Measurements from ENCODE around the gene IGF2R.

IGF2R gene

GRCh38 chr6:160078883-160079685 lies 110.2 kb downstream of the IGF2R start:
- H3K9me3 ChIP-seq (ENCODE audit: control insufficient read depth, low read length): no peaks in the 10 kb centered on the region

GRCh38 chr6:160079686-160080043 lies 110.8 kb downstream of the IGF2R start:
- Histone ChIP-seq H3K27me3 (replicated peaks; ENCODE audit: control insufficient read depth, insufficient read depth, low read length, poor library complexity, severe bottlenecking) (no peaks in the 10 kb centered on the region), H3K36me3 (ENCODE audit: control insufficient read depth, insufficient read depth, low read length) (peaks cover 51% of the 10 kb centered on the region), H3K4me3 (ENCODE audit: insufficient read depth, low read depth, low read length, poor library complexity, severe bottlenecking) (no peak overlapping the region), H3K27ac (ENCODE audit: insufficient read depth, low read length, poor library complexity, severe bottlenecking) (no peak overlapping the region), H3K4me1 (ENCODE audit: control insufficient read depth, insufficient read depth, low read length, poor library complexity, severe bottlenecking) (no peaks in the 10 kb centered on the region), H3K9me3 (ENCODE audit: control insufficient read depth, low read length) (no peaks in the 10 kb centered on the region)
- no peak for DNase-seq

More at GRCh38 chr6:160078883-160079685, 110.2 kb downstream of the IGF2R start:
- Histone ChIP-seq H3K27ac (ENCODE audit: insufficient read depth, low read length, poor library complexity, severe bottlenecking) (no peak overlapping the region), H3K27me3 (replicated peaks; ENCODE audit: control insufficient read depth, insufficient read depth, low read length, poor library complexity, severe bottlenecking) (no peaks in the 10 kb centered on the region), H3K4me3 (ENCODE audit: insufficient read depth, low read depth, low read length, poor library complexity, severe bottlenecking) (no peak overlapping the region), H3K36me3 (ENCODE audit: control insufficient read depth, insufficient read depth, low read length) (peaks cover 50% of the 10 kb centered on the region), H3K4me1 (ENCODE audit: control insufficient read depth, insufficient read depth, low read length, poor library complexity, severe bottlenecking) (no peaks in the 10 kb centered on the region)
- DNase-seq: no peak

GRCh38 chr6:160080097-160080496 lies 111.2 kb downstream of the IGF2R start:
- no peaks in the 10 kb centered on the region for H3K9me3 ChIP-seq (ENCODE audit: control insufficient read depth, low read length)
- H3K27me3 ChIP-seq (replicated peaks; ENCODE audit: control insufficient read depth, insufficient read depth, low read length, poor library complexity, severe bottlenecking): no peaks in the 10 kb centered on the region
- no peak overlapping the region for H3K4me3 ChIP-seq (ENCODE audit: insufficient read depth, low read depth, low read length, poor library complexity, severe bottlenecking)
- peaks cover 55% of the 10 kb centered on the region for H3K36me3 ChIP-seq (ENCODE audit: control insufficient read depth, insufficient read depth, low read length)
- no peak for DNase-seq
- no peak overlapping the region for H3K27ac ChIP-seq (ENCODE audit: insufficient read depth, low read length, poor library complexity, severe bottlenecking)
- H3K4me1 ChIP-seq (ENCODE audit: control insufficient read depth, insufficient read depth, low read length, poor library complexity, severe bottlenecking): no peaks in the 10 kb centered on the region

- peaks cover 67% of the 10 kb centered on the region for H3K36me3 ChIP-seq (ENCODE audit: control insufficient read depth, insufficient read depth, low read length)
- H3K4me3 ChIP-seq (ENCODE audit: insufficient read depth, low read depth, low read length, poor library complexity, severe bottlenecking): no peak overlapping the region
- H3K4me1 ChIP-seq (ENCODE audit: control insufficient read depth, insufficient read depth, low read length, poor library complexity, severe bottlenecking): no peaks in the 10 kb centered on the region
- H3K9me3 ChIP-seq (ENCODE audit: control insufficient read depth, low read length): no peaks in the 10 kb centered on the region
- H3K27me3 ChIP-seq (replicated peaks; ENCODE audit: control insufficient read depth, insufficient read depth, low read length, poor library complexity, severe bottlenecking): no peaks in the 10 kb centered on the region
- no peak for DNase-seq
- no peak overlapping the region for H3K27ac ChIP-seq (ENCODE audit: insufficient read depth, low read length, poor library complexity, severe bottlenecking)
Measured at GRCh38 chr6:160081398-160081797, 112.5 kb downstream of the IGF2R start.

GRCh38 chr6:160082627-160083026 lies 113.7 kb downstream of the IGF2R start:
- Histone ChIP-seq H3K9me3 (ENCODE audit: control insufficient read depth, low read length) (no peaks in the 10 kb centered on the region), H3K4me1 (ENCODE audit: control insufficient read depth, insufficient read depth, low read length, poor library complexity, severe bottlenecking) (no peaks in the 10 kb centered on the region), H3K27ac (ENCODE audit: insufficient read depth, low read length, poor library complexity, severe bottlenecking) (no peak overlapping the region), H3K36me3 (ENCODE audit: control insufficient read depth, insufficient read depth, low read length) (peaks cover 71% of the 10 kb centered on the region), H3K27me3 (replicated peaks; ENCODE audit: control insufficient read depth, insufficient read depth, low read length, poor library complexity, severe bottlenecking) (no peaks in the 10 kb centered on the region), H3K4me3 (ENCODE audit: insufficient read depth, low read depth, low read length, poor library complexity, severe bottlenecking) (no peak overlapping the region)
- no peak for DNase-seq

DNA sequence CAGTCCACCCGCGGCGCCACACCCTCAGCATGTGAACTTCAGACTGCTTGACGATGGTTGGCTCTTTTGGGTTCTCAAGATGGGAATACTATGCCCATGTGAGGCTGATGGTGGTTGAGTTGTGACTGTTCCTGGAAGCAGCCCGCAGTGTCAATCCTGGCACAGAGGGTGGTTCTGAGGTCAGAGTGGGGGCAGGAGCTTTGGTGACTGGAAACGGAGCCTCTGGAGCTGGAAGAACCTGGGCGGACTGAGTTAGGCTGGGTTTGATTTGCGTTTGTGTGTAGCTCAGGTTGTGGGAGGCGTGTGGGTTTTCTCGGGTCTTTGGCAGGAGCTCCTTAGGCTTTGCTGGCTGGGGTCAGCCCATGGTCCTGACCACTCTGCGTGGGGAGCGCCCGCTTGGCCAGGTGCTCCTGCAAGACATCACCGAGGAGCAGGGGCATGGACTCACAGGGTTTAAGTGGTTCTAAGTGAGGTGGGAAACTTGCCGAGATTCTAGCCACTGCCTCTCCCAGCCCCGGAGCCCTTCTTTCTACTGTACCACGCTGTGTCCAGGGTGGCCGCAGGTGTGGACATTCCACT lies 115.4 kb downstream of the IGF2R start:
- Histone ChIP-seq H3K9me3 (ENCODE audit: control insufficient read depth, low read length) (no peaks in the 10 kb centered on the region), H3K27me3 (replicated peaks; ENCODE audit: control insufficient read depth, insufficient read depth, low read length, poor library complexity, severe bottlenecking) (no peaks in the 10 kb centered on the region), H3K4me3 (ENCODE audit: insufficient read depth, low read depth, low read length, poor library complexity, severe bottlenecking) (no peak overlapping the region), H3K4me1 (ENCODE audit: control insufficient read depth, insufficient read depth, low read length, poor library complexity, severe bottlenecking) (no peaks in the 10 kb centered on the region), H3K36me3 (ENCODE audit: control insufficient read depth, insufficient read depth, low read length) (peaks cover 70% of the 10 kb centered on the region), H3K27ac (ENCODE audit: insufficient read depth, low read length, poor library complexity, severe bottlenecking) (no peak overlapping the region)
- DNase-seq: no peak

DNA sequence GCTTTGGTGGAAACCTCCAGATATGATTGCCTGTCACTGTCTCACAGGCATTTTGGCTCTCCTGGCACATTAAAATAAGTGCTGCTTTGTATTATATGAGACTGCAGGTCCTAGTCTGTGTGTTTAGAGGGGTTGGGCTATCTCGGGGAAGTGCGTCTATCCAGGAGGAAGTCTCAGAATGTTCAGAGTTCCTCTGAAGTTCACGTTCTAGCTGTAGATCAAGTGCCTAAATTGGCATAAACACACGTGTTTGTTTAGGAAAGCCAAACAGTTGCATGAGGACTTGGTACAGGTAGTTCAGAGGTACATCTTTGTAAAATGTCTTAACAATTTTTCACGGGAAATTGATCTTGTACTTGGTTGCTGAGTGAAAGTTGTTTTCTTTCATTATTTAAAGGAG lies 116.3 kb downstream of the IGF2R start:
- H3K4me1 ChIP-seq (ENCODE audit: control insufficient read depth, insufficient read depth, low read length, poor library complexity, severe bottlenecking): no peaks in the 10 kb centered on the region
- H3K36me3 ChIP-seq (ENCODE audit: control insufficient read depth, insufficient read depth, low read length): peaks cover 70% of the 10 kb centered on the region

GRCh38 chr6:160085713-160086505 lies 117.0 kb downstream of the IGF2R start:
- no peak for DNase-seq
- H3K36me3 ChIP-seq (ENCODE audit: control insufficient read depth, insufficient read depth, low read length): peaks cover 72% of the 10 kb centered on the region

More for the DNA sequence above, 116.3 kb downstream of the IGF2R start:
- Histone ChIP-seq H3K9me3 (ENCODE audit: control insufficient read depth, low read length) (no peaks in the 10 kb centered on the region), H3K27me3 (replicated peaks; ENCODE audit: control insufficient read depth, insufficient read depth, low read length, poor library complexity, severe bottlenecking) (no peaks in the 10 kb centered on the region), H3K27ac (ENCODE audit: insufficient read depth, low read length, poor library complexity, severe bottlenecking) (no peak overlapping the region), H3K4me3 (ENCODE audit: insufficient read depth, low read depth, low read length, poor library complexity, severe bottlenecking) (no peak overlapping the region)
- DNase-seq: no peak

DNA sequence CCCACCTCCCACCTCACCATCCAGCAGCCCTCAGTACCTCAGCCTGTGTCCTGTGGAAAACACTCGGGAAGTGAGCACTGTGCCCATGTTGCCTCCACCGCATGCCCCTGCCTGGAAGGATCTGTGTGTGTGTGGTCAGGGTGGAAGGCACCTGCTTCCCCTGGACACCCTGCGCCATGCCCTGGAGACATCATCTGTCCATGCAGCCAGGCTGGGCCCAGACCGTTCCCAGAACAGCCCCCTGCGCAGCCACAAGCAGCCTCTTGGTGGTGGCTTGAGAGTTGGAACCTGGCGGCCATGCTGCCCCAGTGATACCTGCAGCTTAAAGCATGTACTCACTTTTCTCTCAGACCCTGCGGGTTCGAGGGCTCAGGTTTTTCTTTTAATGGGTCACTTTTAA lies 117.9 kb downstream of the IGF2R start:
- DNase-seq: no peak
- Histone ChIP-seq H3K9me3 (ENCODE audit: control insufficient read depth, low read length) (no peaks in the 10 kb centered on the region), H3K27ac (ENCODE audit: insufficient read depth, low read length, poor library complexity, severe bottlenecking) (no peak overlapping the region), H3K4me3 (ENCODE audit: insufficient read depth, low read depth, low read length, poor library complexity, severe bottlenecking) (no peak overlapping the region), H3K36me3 (ENCODE audit: control insufficient read depth, insufficient read depth, low read length) (peaks cover 77% of the 10 kb centered on the region), H3K4me1 (ENCODE audit: control insufficient read depth, insufficient read depth, low read length, poor library complexity, severe bottlenecking) (no peaks in the 10 kb centered on the region), H3K27me3 (replicated peaks; ENCODE audit: control insufficient read depth, insufficient read depth, low read length, poor library complexity, severe bottlenecking) (no peaks in the 10 kb centered on the region)

More at GRCh38 chr6:160085713-160086505, 117.0 kb downstream of the IGF2R start:
- no peaks in the 10 kb centered on the region for H3K4me1 ChIP-seq (ENCODE audit: control insufficient read depth, insufficient read depth, low read length, poor library complexity, severe bottlenecking)
- no peak overlapping the region for H3K4me3 ChIP-seq (ENCODE audit: insufficient read depth, low read depth, low read length, poor library complexity, severe bottlenecking)
- H3K27me3 ChIP-seq (replicated peaks; ENCODE audit: control insufficient read depth, insufficient read depth, low read length, poor library complexity, severe bottlenecking): no peaks in the 10 kb centered on the region
- no peak overlapping the region for H3K27ac ChIP-seq (ENCODE audit: insufficient read depth, low read length, poor library complexity, severe bottlenecking)
- H3K9me3 ChIP-seq (ENCODE audit: control insufficient read depth, low read length): no peaks in the 10 kb centered on the region
